IMR-90 (cell line): ENCODE results near the gene RASL11A. TPM values are rescaled to one million over a fixed set of nuclear protein-coding genes. Genes with fewer than 3 reads are reported as not detected.

Source experiments
- ATAC-seq: fragments of 200-7000 bp; cut with Tn5 transposase; 2 replicates; pipeline ENCODE4 v1.9.1; 2020; ENCODE audit warnings: low read depth, mild to moderate bottlenecking, moderate library complexity
- BruUV-seq: library from RNA; stranded (reverse); fragments of 400-500 nt; replicated peaks from 2 replicates; lab custom pipeline; 2021; lab: Mats Ljungman, UMichigan
- CTCF ChIA-PET: fragments of 300-600 bp; formaldehyde crosslinking; extraction: SDS; loops from one replicate; lab custom pipeline; 2021; ENCODE audit warnings: antibody characterized with exemption; lab: Yijun Ruan, JAX
- POLR2A ChIA-PET: fragments of 300-600 bp; sonication (Branson Sonifier 250); formaldehyde crosslinking; loops from one replicate; lab custom pipeline; 2022; ENCODE audit warnings: antibody characterized with exemption; ENCODE audit not compliant: unreplicated experiment; lab: Charles Lee
- DNase-seq: peaks from one replicate; pipeline ENCODE4 v3.0.0; 2013
- H2AFZ ChIP-seq: replicated peaks from 2 replicates; pipeline ENCODE3; 2013; ENCODE audit warnings: low read length, mild to moderate bottlenecking; ENCODE audit not compliant: poor library complexity
- H2AK5ac ChIP-seq: 2 replicates; pipeline ENCODE4 v1.6.1; 2013; ENCODE audit warnings: low read depth, low read length, inconsistent platforms
- H2AK9ac ChIP-seq: replicated peaks from 2 replicates; pipeline ENCODE3; 2013; ENCODE audit warnings: mild to moderate bottlenecking, low read depth, low read length, moderate library complexity; ENCODE audit not compliant: poor library complexity
- H2BK120ac ChIP-seq: 2 replicates; pipeline ENCODE4 v1.6.1; 2013; ENCODE audit warnings: low read depth, low read length, inconsistent platforms
- H2BK15ac ChIP-seq: 3 replicates; pipeline ENCODE4 v1.6.1; 2013; ENCODE audit warnings: low read depth, low read length, inconsistent platforms
- H2BK20ac ChIP-seq: 2 replicates; pipeline ENCODE4 v1.6.1; 2013; ENCODE audit warnings: low read depth, mild to moderate bottlenecking, inconsistent platforms, low read length, moderate library complexity
- H2BK5ac ChIP-seq: 2 replicates; pipeline ENCODE4 v1.6.1; 2013; ENCODE audit warnings: mild to moderate bottlenecking, low read depth, low read length, inconsistent platforms; ENCODE audit not compliant: poor library complexity, severe bottlenecking
- H3K14ac ChIP-seq: replicated peaks from 2 replicates; pipeline ENCODE4 v1.6.1; 2013; ENCODE audit warnings: low read depth, low read length, inconsistent platforms
- H3K18ac ChIP-seq: 2 replicates; pipeline ENCODE4 v1.6.1; 2013; ENCODE audit warnings: low read depth, low read length, control low read depth
- H3K23ac ChIP-seq: 2 replicates; pipeline ENCODE4 v1.6.1; 2013; ENCODE audit warnings: low read depth, low read length, inconsistent platforms
- H3K27ac ChIP-seq: 2 replicates; pipeline ENCODE4 v1.5.1; 2013; ENCODE audit warnings: mild to moderate bottlenecking, control low read depth, low read length; ENCODE audit not compliant: insufficient read depth
- H3K27me3 ChIP-seq: 2 replicates; pipeline ENCODE4 v1.6.1; 2013; ENCODE audit warnings: low read length; ENCODE audit not compliant: control insufficient read depth, insufficient read depth
- H3K36me3 ChIP-seq: 2 replicates; pipeline ENCODE4 v1.6.1; 2013; ENCODE audit warnings: low read length, mixed read lengths; ENCODE audit not compliant: control insufficient read depth, insufficient read depth
- H3K4ac ChIP-seq: 2 replicates; pipeline ENCODE4 v1.6.1; 2013; ENCODE audit warnings: low read depth, low read length, inconsistent platforms
- H3K4me1 ChIP-seq: 2 replicates; pipeline ENCODE4 v1.6.1; 2013; ENCODE audit warnings: low read length, mixed read lengths; ENCODE audit not compliant: control insufficient read depth, insufficient read depth
- H3K4me2 ChIP-seq: 2 replicates; pipeline ENCODE4 v1.6.1; 2013; ENCODE audit warnings: low read depth, mild to moderate bottlenecking, control low read depth, low read length, moderate library complexity
- H3K4me3 ChIP-seq: 2 replicates; pipeline ENCODE4 v1.5.1; 2013; ENCODE audit warnings: low read depth, mild to moderate bottlenecking, control low read depth, low read length, moderate library complexity; ENCODE audit not compliant: insufficient read depth
- H3K56ac ChIP-seq: 2 replicates; pipeline ENCODE4 v1.6.1; 2013; ENCODE audit warnings: low read length, inconsistent platforms; ENCODE audit not compliant: insufficient read depth; ENCODE audit errors: extremely low read depth
- H3K79me1 ChIP-seq, 2 experiments: 2 replicates each; pipeline ENCODE4 v1.6.1; 2013; ENCODE audit warnings: low read length in 2 of 2, inconsistent platforms in 1 of 2, low read depth in 1 of 2
- H3K9ac ChIP-seq: 2 replicates; pipeline ENCODE4 v1.6.1; 2013; ENCODE audit warnings: low read depth, low read length, control low read depth
- H3K9me1 ChIP-seq: 2 replicates; pipeline ENCODE4 v1.6.1; 2013; ENCODE audit warnings: low read length, inconsistent platforms; ENCODE audit not compliant: insufficient read depth
- H3K9me3 ChIP-seq: 2 replicates; pipeline ENCODE4 v1.6.1; 2013; ENCODE audit warnings: low read length; ENCODE audit not compliant: control insufficient read depth, insufficient read depth
- H4K20me1 ChIP-seq: 2 replicates; pipeline ENCODE4 v1.6.1; 2013; ENCODE audit warnings: low read length, inconsistent platforms; ENCODE audit not compliant: insufficient read depth
- H4K5ac ChIP-seq: 2 replicates; pipeline ENCODE4 v1.6.1; 2013; ENCODE audit warnings: mild to moderate bottlenecking, low read depth, low read length, control low read depth
- H4K8ac ChIP-seq, 2 experiments: 2 replicates each; pipeline ENCODE4 v1.6.1; 2013; ENCODE audit warnings: low read depth in 2 of 2, low read length in 2 of 2, control low read depth in 1 of 2, inconsistent platforms in 1 of 2
- H4K91ac ChIP-seq: 2 replicates; pipeline ENCODE4 v1.6.1; 2013; ENCODE audit warnings: low read depth, low read length, inconsistent platforms; ENCODE audit not compliant: insufficient read depth
- BHLHE40 ChIP-seq: fragments of 150-350 bp; IDR thresholded peaks from 2 replicates; pipeline ENCODE4 v1.6.1; 2016; ENCODE audit warnings: mild to moderate bottlenecking, low read depth, low read length
- CEBPB ChIP-seq: IDR thresholded peaks from 2 replicates; pipeline ENCODE4 v1.6.1; 2012; ENCODE audit warnings: low read depth, low read length, improper control_type of control experiment
- CHD1 ChIP-seq: IDR thresholded peaks from 2 replicates; pipeline ENCODE4 v1.6.1; 2012; ENCODE audit warnings: low read depth, low read length, improper control_type of control experiment
- CTCF ChIP-seq: conservative IDR thresholded peaks from 2 replicates; pipeline ENCODE4 v1.5.1; 2012; ENCODE audit warnings: mild to moderate bottlenecking, low read depth, low read length, improper control_type of control experiment
- FOS ChIP-seq: fragments of 150-350 bp; IDR thresholded peaks from 2 replicates; pipeline ENCODE4 v1.6.1; 2016; ENCODE audit warnings: low read depth, low read length
- NFE2L2 ChIP-seq: fragments of 150-350 bp; IDR thresholded peaks from 2 replicates; pipeline ENCODE4 v1.6.1; 2016; ENCODE audit warnings: low read depth, mild to moderate bottlenecking, low read length
- WGBS, 2 experiments: methylation state at CpG; one replicate each; pipeline versions ENCODE4 v1.1.5 to v1.1.7; 2013; ENCODE audit warnings: missing lambda C conversion rate in 2 of 2; ENCODE audit not compliant: insufficient read length in 1 of 2; ENCODE audit errors: extremely low coverage in 2 of 2; 5-methylcytosine and 5-hydroxymethylcytosine counted together
- dilution Hi-C: fragments of 300-500 bp; cut with HindIII; formaldehyde crosslinking; loops from one replicate; pipeline ENCODE4 v1.14.3; 2018; ENCODE audit warnings: low sequenced_read_pairs; ENCODE audit not compliant: unreplicated experiment
- in situ Hi-C: fragments of 300-500 bp; cut with MboI; formaldehyde crosslinking; loops from 3 replicates; pipeline ENCODE4 v1.14.3; 2019; ENCODE audit warnings: low sequenced_read_pairs, inconsistent platforms, mixed read lengths
- intact Hi-C: fragments of 100-400 bp; cut with micrococcal nuclease; formaldehyde crosslinking; loops from 2 replicates; pipeline ENCODE4 v1.10.0; 2022
- polyA plus RNA-seq, 3 experiments: library from polyadenylated mRNA; depleted of rRNA; stranded (reverse); fragments of >200 nt; gene quantifications; 2 replicates each; pipeline ENCODE4 v1.2.3, GENCODE V29; 2012; ENCODE audit warnings: low replicate concordance in 1 of 3
- total RNA-seq: library from RNA; depleted of rRNA; stranded (reverse); fragments of >200 nt; gene quantifications from 2 replicates; pipeline ENCODE4 v1.2.3, GENCODE V29; 2012
- TF ChIP-seq, protein P1 (sequence below): fragments of 150-350 bp; IDR thresholded peaks from 2 replicates; pipeline ENCODE4 v1.6.1; 2017; ENCODE audit warnings: mild to moderate bottlenecking, antibody characterized with exemption, low read length, low read depth

The RASL11A gene
- total and polyA plus RNA-seq, 2 of the 4 experiments (the other 2 are of a cell fraction) = 10.4 to 18.5 TPM

DNA sequence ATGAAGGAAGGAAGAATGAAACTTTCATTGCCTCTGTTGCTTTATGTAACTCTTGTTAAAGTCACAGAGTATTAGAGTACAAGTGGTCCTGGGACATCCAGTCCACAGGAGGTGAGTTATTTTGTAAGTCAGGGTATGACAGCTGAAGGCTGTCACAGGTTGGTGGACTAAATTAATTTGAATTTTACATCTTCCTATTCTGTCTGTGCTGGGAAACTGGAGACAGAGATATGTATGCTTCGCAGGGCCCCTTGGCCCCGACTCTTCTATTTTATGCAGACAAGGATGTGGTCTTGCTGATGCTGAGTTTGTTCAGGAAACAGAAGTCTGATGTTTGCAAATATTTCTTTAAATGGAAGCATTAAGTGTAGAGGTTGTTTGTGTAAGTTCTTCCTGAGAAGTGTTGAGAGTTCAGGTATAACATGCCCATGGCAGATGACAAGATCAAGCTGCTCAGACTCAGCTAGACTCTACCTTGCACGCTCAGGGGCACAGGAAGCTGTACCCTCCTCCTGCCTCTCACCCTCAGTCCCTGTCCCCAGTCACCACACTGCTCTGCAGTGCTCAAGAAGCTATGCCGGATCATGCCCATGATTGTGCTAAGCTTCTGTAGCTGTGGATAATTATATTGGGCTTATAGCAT lies 23.4 kb downstream of the RASL11A start:
- no peaks in the 10 kb centered on the region for H3K36me3 ChIP-seq
- H3K9ac ChIP-seq = no peak overlapping the region
- H2AFZ ChIP-seq = no peak overlapping the region
- POLR2A ChIA-PET = no interaction called here
- no peak overlapping the region for H2BK15ac ChIP-seq
- H2AK5ac ChIP-seq = no peak overlapping the region
- H3K27me3 ChIP-seq = peaks cover 43% of the 10 kb centered on the region
- H4K5ac ChIP-seq = no peak overlapping the region
- H3K4ac ChIP-seq = no peak overlapping the region
- TF ChIP-seq NFE2L2 (no peak), CHD1 (no peak), BHLHE40 (no peak), CTCF (no peak), CEBPB (no peak), FOS (no peak)
- TF ChIP-seq, protein P1, sequence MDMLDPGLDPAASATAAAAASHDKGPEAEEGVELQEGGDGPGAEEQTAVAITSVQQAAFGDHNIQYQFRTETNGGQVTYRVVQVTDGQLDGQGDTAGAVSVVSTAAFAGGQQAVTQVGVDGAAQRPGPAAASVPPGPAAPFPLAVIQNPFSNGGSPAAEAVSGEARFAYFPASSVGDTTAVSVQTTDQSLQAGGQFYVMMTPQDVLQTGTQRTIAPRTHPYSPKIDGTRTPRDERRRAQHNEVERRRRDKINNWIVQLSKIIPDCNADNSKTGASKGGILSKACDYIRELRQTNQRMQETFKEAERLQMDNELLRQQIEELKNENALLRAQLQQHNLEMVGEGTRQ = no peak
- H3K4me2 ChIP-seq = no peak overlapping the region
- DNase-seq (no peak), ATAC-seq (no peak)
- no peak overlapping the region for H3K18ac ChIP-seq
- H2BK120ac ChIP-seq = no peak overlapping the region
- no peak overlapping the region for H4K8ac ChIP-seq
- CTCF ChIA-PET = interaction anchor here (0.9 kb wide), 1 partner anchor 16 kb away, joined by 3 read pairs; no protein-coding TSS in a partner anchor
- in situ Hi-C loops = no loop called here
- intact Hi-C loops = no loop called here
- no peak overlapping the region for H3K14ac ChIP-seq
- H3K56ac ChIP-seq = no peak overlapping the region
- no peak overlapping the region for H3K23ac ChIP-seq
- no CpG with 5 or more reads among the region's 4 CpGs for WGBS, 2 experiments
- dilution Hi-C loops = no loop called here
- no peak overlapping the region for H4K91ac ChIP-seq
- H2AK9ac ChIP-seq = no peak overlapping the region
- no peaks in the 10 kb centered on the region for H3K79me1 ChIP-seq
- H3K4me3 ChIP-seq = no peak overlapping the region
- no peaks in the 10 kb centered on the region; the same call in 1 of the 2 replicates for H3K4me1 ChIP-seq
- H3K9me3 ChIP-seq = no peaks in the 10 kb centered on the region; the same call in 1 of the 2 replicates
- no TSS peak for BruUV-seq
- H2BK5ac ChIP-seq = no peak overlapping the region
- H4K20me1 ChIP-seq = no peaks in the 10 kb centered on the region
- H3K9me1 ChIP-seq = no peaks in the 10 kb centered on the region
- H2BK20ac ChIP-seq = no peak overlapping the region
- H3K27ac ChIP-seq = no peak overlapping the region
